T-helper 2 cell treated with Interferon-gamma antibody and Interleukin-4, amounts not matched to agents 100 ng/mL and 5 ng/mL, for 36 hours (primary cell): ENCODE measurements around the gene SEZ6. TPM values are rescaled to one million over a fixed set of nuclear protein-coding genes. Genes with fewer than 3 reads are reported as not detected.

Source experiments
- intact Hi-C: fragments of 100-400 bp; cut with micrococcal nuclease; formaldehyde crosslinking; loops from one replicate; pipeline ENCODE4 v1.15.1; 2023
- total RNA-seq: library from RNA; stranded (reverse); gene quantifications from 2 replicates; pipeline ENCODE4 v1.2.3, GENCODE V29; 2022

SEZ6 gene
- total RNA-seq, 1 donor from 2014 or later, result not detected

DNA sequence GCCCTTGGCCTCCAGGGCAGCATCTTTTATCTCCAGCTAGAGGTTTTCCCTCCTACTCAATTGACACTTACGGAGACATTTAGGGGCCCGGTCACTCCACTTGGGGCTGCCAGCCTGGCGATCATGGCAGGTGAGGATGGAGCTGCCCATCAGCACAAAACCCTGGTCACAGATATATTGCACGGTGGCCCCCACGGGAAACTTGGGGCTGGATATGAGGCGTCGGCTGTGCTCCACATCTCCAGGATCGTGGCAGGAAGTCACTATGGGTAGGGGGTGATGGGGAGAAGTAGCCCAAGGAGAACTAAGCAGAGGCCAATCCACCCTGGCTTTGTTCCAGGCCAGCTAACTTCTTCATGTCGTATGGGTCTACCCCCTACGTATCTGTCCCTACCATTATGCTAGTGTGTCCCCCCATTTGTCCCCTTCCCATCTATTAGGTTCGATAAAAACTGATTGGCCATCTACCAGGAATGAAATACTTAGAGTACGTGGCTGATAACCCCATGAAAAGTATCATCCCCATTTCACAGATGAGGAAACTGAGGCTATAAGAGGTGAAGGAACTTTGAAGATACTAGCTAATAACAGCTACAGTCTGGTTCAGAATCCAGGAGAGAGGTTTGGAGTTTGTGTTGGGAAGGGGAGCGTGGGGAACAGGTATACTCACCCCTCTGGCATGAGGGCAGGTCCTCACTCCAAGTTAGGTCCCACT is 48.4 kb downstream of the SEZ6 start:
- intact Hi-C loops, result no loop called here

- intact Hi-C loops, result no loop called here
These were observed 49.0 kb downstream of the SEZ6 start for GRCh38 chr17:28956861-28957260.

DNA sequence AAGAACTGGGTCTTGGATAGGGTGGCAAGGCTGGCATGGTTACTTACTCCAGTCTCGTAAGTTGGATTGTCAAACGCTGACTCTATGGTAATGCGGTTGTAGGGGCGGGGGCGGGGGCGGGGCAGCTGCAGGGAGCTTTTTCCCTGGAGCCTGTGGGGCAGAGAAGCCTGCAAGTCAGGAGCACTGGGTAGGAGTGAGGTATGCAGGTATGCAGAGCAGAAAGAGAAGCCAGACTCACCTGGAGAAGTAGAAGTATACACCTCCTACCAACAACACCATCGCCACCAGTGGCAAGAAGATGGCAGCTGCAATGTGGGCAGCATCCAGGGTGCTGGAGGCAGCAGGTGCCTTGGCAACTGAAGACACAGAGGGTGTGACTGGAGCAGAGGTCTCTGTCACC is 49.7 kb downstream of the SEZ6 start:
- intact Hi-C loops, result no loop called here

DNA sequence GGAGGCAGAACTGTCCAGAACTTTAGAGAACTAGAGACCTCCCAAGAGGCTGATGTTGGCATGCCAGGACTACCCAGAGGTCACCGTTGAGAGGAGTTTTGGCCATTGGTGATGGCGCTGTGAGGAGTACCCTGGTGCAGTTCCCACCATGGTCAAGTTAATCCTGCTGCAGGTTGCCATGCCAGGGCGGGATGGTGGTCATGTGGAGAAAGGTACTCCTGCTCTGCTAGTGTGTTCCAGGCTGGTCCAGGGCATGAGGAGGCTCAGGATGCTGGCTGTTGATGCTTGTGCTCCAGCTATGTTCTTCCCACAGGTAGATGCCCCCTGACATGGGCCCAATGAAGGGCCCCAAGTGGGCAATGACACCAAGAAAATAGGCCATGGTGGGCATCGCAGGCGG is 50.4 kb downstream of the SEZ6 start:
- intact Hi-C loops, result no loop called here

DNA sequence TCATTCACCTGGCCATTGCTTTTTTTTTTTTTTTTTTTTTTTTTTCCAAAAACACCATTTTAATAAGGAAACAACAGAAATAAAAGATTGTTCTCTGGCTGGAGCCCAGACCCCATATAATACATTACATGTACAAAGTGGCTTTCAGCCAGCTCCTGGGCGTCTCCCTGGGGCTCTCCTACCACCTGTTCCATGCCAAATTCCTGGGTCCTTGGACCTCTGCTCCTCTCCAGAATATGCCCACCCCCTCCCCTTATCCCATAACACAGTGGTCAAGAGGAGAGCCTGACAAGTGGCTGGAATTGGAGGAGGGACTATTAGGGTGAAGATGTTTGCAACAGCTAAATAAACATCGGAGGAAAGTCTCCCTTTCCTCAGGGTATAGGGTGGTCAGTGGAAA is 50.9 kb downstream of the SEZ6 start:
- intact Hi-C loops, result loop anchor here (5.0 kb wide), 3 partner anchors 162 to 437 kb away; partner anchors contain the start of genes BLTP2 and TAOK1

DNA sequence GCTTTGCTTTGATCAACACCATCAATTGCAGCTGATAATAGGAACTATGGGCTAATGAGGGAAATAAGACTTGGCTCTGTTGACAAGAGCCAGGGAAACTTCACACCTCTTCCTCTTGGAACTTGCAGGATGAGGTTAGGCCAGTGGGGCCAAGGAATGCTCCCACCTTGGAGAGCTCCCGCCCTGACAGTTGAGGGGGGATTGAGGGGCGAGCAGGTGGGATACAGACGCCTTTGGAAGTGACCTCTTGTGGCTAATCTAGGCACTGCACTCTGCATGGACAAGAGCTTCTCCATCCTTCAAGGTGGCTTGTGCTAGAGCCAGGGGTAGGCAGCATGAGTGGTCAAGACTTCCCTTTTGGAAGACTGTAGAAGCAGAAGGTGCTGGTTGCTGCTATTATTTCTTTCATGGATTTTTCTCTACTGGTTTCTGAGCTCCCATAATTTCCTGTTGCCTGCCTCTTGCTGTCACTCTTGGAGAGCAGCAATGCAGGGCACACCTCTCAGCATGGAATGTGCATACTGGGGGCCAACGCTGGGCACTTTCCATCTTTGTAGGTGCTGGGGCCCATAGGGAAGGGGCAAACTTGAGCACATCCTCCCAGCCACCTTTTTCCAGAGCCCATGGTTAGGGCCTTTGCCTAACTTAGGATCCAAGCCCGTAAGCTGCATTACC is 52.3 kb downstream of the SEZ6 start:
- intact Hi-C loops, result loop anchor here (2.0 to 5.0 kb wide), 8 partner anchors 29 to 439 kb away; partner anchors contain the start of genes ALDOC, BLTP2, FAM222B and TAOK1

DNA sequence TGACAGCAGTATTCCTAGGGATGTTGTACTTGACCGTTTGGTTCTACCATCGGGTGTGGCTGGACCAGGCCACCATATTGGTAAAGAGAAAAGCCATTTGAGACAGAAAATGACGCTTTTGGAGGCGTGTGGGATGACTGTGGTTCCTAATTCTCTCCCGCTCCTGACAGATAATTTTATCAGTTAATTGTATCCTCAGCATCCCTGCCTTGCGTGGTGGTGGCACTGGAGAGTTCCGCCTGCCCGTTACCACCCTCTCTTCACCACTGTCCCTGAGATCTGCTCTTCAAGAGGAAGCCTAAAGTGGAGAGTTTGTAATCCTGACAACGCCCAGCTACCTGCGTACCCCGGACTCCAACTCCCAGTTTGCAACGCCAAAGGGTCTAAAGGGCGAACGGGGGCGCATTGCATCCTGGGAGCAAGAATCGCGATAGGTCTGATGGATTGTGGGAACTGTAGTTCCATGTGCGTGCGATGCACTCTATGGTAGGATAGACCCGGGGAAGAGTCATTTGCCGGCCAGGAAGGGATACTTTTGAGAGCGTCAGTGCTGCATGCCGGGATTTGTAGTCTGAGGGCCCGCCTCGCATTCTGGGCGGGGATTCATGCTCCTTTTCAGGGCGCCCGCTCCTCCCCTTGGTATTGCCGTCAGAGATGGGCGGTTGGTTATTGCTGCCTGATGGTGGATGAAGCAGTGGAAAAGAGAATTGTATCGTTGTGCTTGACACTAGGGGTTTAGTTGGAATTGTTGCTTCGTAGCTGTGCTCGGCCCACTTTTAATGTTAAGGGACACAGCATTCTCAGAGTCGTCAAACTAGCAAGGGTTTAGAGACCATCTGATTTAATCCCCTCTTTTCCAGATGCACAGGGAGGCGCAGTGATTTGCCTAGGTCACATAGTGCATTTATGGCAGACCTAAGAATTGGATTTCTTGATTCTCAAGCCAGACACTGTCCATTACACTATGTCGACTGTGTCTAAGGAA is 53.5 kb downstream of the SEZ6 start:
- intact Hi-C loops, result loop anchor here (1.0 to 5.0 kb wide), 12 partner anchors 26 to 440 kb away; partner anchors contain the start of genes ALDOC, BLTP2, DHRS13 and FAM222B

- intact Hi-C loops, result loop anchor here (1.0 to 5.0 kb wide), 5 partner anchors 25 to 441 kb away; partner anchors contain the start of genes BLTP2, DHRS13 and TAOK1
These were observed 54.3 kb downstream of the SEZ6 start, which contains the start of gene PHF12 for GRCh38 chr17:28951428-28951990. PHF12 (minus strand) TSS chr17:28951518; CDS start chr17:28950960, 558 bp downstream.

- intact Hi-C loops, result loop anchor here (1.0 to 5.0 kb wide), 5 partner anchors 25 to 441 kb away; partner anchors contain the start of genes BLTP2, DHRS13 and TAOK1
These were observed 54.9 kb downstream of the SEZ6 start for GRCh38 chr17:28950752-28951427.

DNA sequence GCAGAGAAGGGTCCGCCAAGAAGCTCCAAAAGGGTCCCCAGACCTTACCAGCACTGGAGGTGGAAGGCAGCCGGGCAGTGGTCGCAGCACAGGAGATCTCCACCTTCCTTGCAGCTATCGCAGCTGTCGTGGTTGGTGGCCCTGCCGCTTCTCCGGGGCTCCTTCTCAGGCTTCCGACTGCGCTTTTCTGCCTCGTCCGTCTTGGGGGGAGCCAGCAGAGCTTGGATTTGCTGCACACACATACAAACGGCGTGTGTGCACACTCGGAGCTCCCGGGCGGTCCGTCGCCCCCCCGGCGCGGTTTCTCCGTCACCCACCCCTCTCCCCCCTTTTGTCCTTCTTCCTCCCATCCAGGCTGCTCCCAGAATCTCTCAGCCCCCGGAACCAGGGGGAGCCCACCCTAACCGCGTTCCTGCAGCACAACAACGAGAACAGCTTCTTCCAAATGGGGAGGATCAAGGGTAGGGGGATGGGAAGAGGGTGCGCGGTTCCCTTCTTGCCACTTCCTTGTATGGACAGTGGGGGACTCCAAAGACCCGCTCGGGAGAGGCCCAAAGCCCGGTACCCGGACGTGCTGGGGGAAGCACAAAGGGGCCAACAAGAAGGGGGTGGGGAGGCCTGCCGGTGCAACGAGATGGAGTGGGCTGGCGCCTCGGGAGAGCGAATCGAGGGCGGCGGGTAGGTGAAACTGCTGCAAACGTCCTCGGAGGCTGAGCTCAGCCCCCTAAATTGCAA is 55.6 kb downstream of the SEZ6 start:
- intact Hi-C loops, result loop anchor here (2.0 to 5.0 kb wide), 4 partner anchors 47 to 442 kb away; partner anchors contain the start of genes BLTP2, DHRS13 and TAOK1

- intact Hi-C loops, result loop anchor here (2.0 to 5.0 kb wide), 4 partner anchors 47 to 443 kb away; partner anchors contain the start of genes BLTP2, DHRS13 and TAOK1
These were observed 56.4 kb downstream of the SEZ6 start for GRCh38 chr17:28949185-28950016.

- intact Hi-C loops, result no loop called here
These were observed 57.0 kb downstream of the SEZ6 start for GRCh38 chr17:28948873-28949184.

DNA sequence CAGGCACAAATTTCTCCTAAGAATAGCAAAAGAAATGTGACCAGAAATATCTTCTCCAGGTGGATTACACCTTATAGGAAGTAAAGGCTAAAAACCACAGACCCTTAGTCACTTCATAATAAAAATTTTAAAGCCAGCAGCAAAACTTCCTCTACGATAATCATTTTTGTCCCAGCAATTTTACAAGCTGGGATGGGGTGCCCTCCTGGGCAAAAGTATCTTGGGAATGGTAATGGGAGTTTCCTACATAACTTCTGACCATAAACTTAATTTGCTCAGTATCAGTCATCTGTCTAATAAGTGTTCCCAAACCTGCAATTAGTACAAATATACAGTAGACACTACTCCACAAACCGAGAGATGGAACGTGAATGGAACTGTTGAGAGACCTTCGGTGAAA is 57.5 kb downstream of the SEZ6 start:
- intact Hi-C loops, result no loop called here

DNA sequence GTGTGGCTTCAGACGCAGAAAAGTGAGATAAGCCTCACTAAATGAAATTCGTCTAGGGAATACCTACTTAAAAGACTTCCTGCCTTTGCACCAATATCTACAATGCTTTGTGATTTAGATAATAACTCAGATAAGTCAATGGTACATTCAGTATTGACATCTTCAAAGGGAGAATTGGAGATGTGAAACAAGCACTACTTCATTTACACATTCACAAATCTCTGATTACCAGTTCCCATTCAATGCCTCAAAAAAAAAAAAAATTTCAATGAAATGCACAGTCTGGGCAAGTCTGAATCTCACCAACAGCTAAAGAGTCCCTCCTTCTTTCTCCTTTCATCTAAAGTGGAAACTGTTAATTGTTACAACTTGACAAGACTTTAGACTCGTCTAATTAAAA is 58.2 kb downstream of the SEZ6 start:
- intact Hi-C loops, result no loop called here

DNA sequence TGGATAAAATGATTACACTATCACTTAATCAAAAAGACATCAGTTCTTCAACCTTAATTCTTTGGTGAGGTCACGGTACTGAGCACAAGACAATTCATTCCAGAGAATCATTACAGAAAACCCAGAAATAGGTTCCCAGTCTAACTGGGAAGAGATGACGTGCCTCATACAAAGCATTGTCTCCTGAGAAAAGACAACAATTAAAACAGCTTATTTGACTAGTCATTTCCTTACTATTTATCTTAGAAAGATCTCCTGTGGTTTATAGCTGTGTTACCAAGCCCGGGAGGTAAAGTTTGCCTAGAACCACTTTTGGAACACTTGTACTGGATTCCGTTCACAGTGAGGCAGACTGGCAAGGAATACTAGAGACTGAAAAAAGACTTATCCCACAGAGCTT is 59.6 kb downstream of the SEZ6 start:
- intact Hi-C loops, result loop anchor here (1.0 kb wide), 1 partner anchor 20 kb away; no protein-coding TSS in a partner anchor

GRCh38 chr17:28944862-28945741 is 60.7 kb downstream of the SEZ6 start:
- intact Hi-C loops, result no loop called here

DNA sequence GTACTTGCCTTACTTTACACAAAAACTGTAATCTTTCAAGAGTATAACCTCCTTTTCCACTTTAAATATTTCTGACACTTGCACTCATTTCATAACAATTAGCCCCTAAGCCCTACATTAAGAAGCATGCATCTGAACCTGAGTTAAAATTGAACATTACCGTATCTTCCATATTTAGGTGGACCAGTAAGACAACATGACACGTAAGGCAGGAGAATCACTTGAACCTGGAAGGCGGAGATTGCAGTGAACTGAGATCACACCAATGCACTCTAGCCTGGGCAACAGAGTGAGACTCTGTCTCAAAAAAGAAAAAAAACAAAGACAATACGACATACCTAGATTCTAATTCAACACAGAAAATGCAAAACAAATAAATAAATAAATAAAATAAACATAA is 61.5 kb downstream of the SEZ6 start:
- intact Hi-C loops, result no loop called here

DNA sequence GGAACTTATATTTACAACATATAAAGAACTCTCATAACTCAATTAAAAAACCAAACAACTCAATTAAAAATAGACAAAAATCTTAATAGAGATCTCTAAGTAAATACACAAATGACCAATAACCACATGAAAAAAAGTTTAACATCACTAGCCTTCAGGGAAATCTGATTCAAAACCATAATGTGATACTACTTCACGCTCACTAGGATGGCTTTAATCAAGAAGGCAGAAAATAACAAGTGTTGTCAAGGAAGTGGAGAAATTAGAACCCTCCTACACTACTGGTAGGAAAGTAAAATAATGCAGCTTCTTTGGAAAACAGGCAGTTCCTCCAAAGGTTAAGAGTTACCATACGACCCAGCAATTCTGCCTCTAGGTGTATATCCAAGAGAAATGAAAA is 62.9 kb downstream of the SEZ6 start:
- intact Hi-C loops, result no loop called here
